K562 (cell line): ENCODE data around the gene LPCAT1.

Source experiments
- POLR2AphosphoS5 ChIP-seq: IDR thresholded peaks from 2 replicates; pipeline ENCODE4 v1.6.1; 2011; ENCODE audit warnings: mild to moderate bottlenecking, low read depth, low read length, moderate library complexity; ENCODE audit not compliant: control insufficient read depth, insufficient read depth
- TF ChIP-seq, protein P1 (sequence below), 3 experiments: IDR thresholded peaks in 2 of 3; conservative IDR thresholded peaks in 1 of 3; 2 replicates each; pipeline ENCODE4 v1.5.1; 2011 to 2012; ENCODE audit warnings: low read length in 3 of 3, mild to moderate bottlenecking in 3 of 3, control low read depth in 2 of 3, improper control_type of control experiment in 1 of 3, inconsistent platforms in 1 of 3, low read depth in 1 of 3, mixed read lengths in 1 of 3, moderate library complexity in 1 of 3; ENCODE audit not compliant: insufficient read depth in 2 of 3
- TF ChIP-seq, protein P2 (sequence below): fragments of 450-650 bp; formaldehyde crosslinking; IDR thresholded peaks from 2 replicates; pipeline ENCODE4 v1.4.0; 2020; ENCODE audit warnings: mild to moderate bottlenecking, mixed read lengths

DNA sequence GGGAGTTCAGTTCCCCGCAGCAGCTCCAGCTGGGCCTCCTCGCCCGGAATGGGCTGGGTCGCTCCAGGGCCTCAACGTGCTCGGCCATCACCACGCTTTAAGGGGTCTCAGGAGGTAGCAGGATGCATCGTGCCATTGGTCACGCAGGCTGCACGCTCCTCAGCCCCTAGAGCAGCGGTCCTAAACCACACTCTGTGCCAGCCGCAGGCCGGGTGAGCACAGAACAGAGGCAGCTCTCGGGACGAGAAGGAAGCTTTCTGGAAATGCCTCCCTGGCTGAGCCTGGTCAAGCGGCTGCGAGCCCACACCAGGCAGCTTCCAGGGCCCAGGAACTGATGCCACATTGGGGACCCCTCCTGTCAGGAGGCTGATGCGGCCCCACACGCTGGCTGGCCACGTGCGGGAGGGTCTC is 39.3 kb upstream of the LPCAT1 start:
- no peak for TF ChIP-seq POLR2AphosphoS5
- TF ChIP-seq, protein P1, sequence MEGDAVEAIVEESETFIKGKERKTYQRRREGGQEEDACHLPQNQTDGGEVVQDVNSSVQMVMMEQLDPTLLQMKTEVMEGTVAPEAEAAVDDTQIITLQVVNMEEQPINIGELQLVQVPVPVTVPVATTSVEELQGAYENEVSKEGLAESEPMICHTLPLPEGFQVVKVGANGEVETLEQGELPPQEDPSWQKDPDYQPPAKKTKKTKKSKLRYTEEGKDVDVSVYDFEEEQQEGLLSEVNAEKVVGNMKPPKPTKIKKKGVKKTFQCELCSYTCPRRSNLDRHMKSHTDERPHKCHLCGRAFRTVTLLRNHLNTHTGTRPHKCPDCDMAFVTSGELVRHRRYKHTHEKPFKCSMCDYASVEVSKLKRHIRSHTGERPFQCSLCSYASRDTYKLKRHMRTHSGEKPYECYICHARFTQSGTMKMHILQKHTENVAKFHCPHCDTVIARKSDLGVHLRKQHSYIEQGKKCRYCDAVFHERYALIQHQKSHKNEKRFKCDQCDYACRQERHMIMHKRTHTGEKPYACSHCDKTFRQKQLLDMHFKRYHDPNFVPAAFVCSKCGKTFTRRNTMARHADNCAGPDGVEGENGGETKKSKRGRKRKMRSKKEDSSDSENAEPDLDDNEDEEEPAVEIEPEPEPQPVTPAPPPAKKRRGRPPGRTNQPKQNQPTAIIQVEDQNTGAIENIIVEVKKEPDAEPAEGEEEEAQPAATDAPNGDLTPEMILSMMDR (IDR thresholded peaks at IDR 0.05 in 2 of 3, conservative IDR thresholded peaks at IDR 0.05 in 1 of 3; ENCODE audit: insufficient read depth in 2 of 3, low read depth in 1 of 3, low read length in 3 of 3), result no peak
- TF ChIP-seq, protein P2, sequence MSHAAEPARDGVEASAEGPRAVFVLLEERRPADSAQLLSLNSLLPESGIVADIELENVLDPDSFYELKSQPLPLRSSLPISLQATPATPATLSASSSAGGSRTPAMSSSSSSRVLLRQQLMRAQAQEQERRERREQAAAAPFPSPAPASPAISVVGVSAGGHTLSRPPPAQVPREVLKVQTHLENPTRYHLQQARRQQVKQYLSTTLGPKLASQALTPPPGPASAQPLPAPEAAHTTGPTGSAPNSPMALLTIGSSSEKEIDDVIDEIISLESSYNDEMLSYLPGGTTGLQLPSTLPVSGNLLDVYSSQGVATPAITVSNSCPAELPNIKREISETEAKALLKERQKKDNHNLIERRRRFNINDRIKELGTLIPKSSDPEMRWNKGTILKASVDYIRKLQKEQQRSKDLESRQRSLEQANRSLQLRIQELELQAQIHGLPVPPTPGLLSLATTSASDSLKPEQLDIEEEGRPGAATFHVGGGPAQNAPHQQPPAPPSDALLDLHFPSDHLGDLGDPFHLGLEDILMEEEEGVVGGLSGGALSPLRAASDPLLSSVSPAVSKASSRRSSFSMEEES, result no peak
